Activated CD4-positive, alpha-beta memory T cell treated with anti-CD3 and anti-CD28 coated beads for 36 hours (primary cell): ENCODE data around the gene C1QTNF5. TPM values are rescaled to one million over a fixed set of nuclear protein-coding genes. Genes with fewer than 3 reads are reported as not detected.
"Not testable (repeated sequence)": the region's sequence is repeated elsewhere in the genome, so short reads cannot be mapped to it uniquely, and the experiment has no call there.

Experiments
- CTCF ChIA-PET: fragments of 350-600 bp; sonication (Branson Sonifier 250); formaldehyde crosslinking; loops from one replicate; lab custom pipeline; 2021; ENCODE audit warnings: antibody characterized with exemption, inconsistent platforms; lab: Charles Lee
- POLR2A ChIA-PET: fragments of 350-600 bp; sonication (Branson Sonifier 250); formaldehyde crosslinking; loops from one replicate; lab custom pipeline; 2021; ENCODE audit warnings: antibody characterized with exemption; lab: Charles Lee
- DNase-seq: peaks from one replicate; pipeline ENCODE4 v3.0.0-alpha.2; 2020
- H3K27ac Mint-ChIP-seq: one replicate; pipeline ENCODE4 v1.8.0; 2021; ENCODE audit warnings: mixed read lengths
- H3K27me3 Mint-ChIP-seq: one replicate; pipeline ENCODE4 v1.8.0; 2021; ENCODE audit warnings: mixed read lengths
- H3K36me3 Mint-ChIP-seq: one replicate; pipeline ENCODE4 v1.8.0; 2021; ENCODE audit warnings: mixed read lengths
- H3K4me1 Mint-ChIP-seq: one replicate; pipeline ENCODE4 v1.8.0; 2021; ENCODE audit warnings: low read depth, mixed read lengths
- H3K4me3 Mint-ChIP-seq: one replicate; pipeline ENCODE4 v1.8.0; 2021; ENCODE audit warnings: mild to moderate bottlenecking, mixed read lengths
- H3K9me3 Mint-ChIP-seq: one replicate; pipeline ENCODE4 v1.8.0; 2021; ENCODE audit warnings: mixed read lengths
- intact Hi-C: fragments of 100-400 bp; cut with micrococcal nuclease; formaldehyde crosslinking; loops from one replicate; pipeline ENCODE4 v1.15.1; 2023
- total RNA-seq, 2 experiments: library from RNA; stranded (reverse); gene quantifications; one replicate each; pipeline ENCODE4 v1.2.3, GENCODE V29; 2021

The C1QTNF5 gene
- total RNA-seq: not detected

GRCh38 chr11:119340335-119341221 is at the start of gene C1QTNF5:
Gene C1QTNF5, minus strand, starts transcription at chr11:119340883. Its CDS starts 486 bp downstream, at chr11:119340397.
- Mint-ChIP-seq H3K4me3 (no peak within 1 kb of the TSS), H3K36me3 (peaks cover 8% of the 10 kb centered on the region), H3K4me1 (peaks cover 17% of the 10 kb centered on the region), H3K27ac (no peak within 1 kb of the TSS), H3K9me3 (no peaks in the 10 kb centered on the region), H3K27me3 (peaks cover 31% of the 10 kb centered on the region)
- CTCF ChIA-PET: interaction anchor here (0.6 to 6.5 kb wide), 25 partner anchors 8 to 302 kb away, joined by 3 to 139 read pairs (median 4); partner anchors contain the start of gene USP2
- intact Hi-C loops: no loop called here
- POLR2A ChIA-PET: no interaction called here
- DNase-seq: no peak

GRCh38 chr11:119389611-119390254 is 49.0 kb upstream of the C1QTNF5 start:
- ChIA-PET CTCF (interaction anchor here (1.0 kb wide), 2 partner anchors 15 to 85 kb away, joined by 4 to 6 read pairs; no protein-coding TSS in a partner anchor), POLR2A (no interaction called here)
- Mint-ChIP-seq H3K4me3 (no peak overlapping the region), H3K27ac (no peak overlapping the region), H3K27me3 (peaks cover 12% of the 10 kb centered on the region), H3K36me3 (no peaks in the 10 kb centered on the region), H3K4me1 (no peaks in the 10 kb centered on the region), H3K9me3 (no peaks in the 10 kb centered on the region)
- intact Hi-C loops: loop anchor here (10.0 kb wide), 1 partner anchor 85 kb away; no protein-coding TSS in a partner anchor
- DNase-seq: no peak

DNA sequence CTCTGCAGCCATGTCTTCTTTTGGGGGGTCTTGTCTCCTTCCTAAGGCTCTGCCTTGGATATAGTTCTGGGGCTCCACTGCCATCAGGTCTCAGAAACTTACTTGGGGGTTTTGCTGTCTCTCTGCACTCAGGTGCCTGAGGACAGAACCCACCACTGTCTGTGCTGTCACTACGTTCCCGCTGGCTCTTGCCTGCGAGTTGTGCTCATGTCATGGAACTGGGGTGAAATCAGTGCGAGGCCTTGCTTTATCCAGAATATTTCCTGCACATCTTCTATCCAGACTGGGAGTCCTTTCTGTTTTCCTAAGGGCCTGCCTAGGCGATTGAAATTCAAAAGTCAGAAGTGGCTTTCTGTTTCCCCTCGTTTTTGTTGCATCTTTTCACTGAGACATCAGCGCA is 47.4 kb upstream of the C1QTNF5 start:
- ChIA-PET CTCF (no interaction called here), POLR2A (no interaction called here)
- peaks cover 5% of the 10 kb centered on the region for H3K27me3 Mint-ChIP-seq
- H3K4me1 Mint-ChIP-seq: no peaks in the 10 kb centered on the region
- no peak overlapping the region for H3K27ac Mint-ChIP-seq
- no peaks in the 10 kb centered on the region for H3K36me3 Mint-ChIP-seq
- no peak overlapping the region for H3K4me3 Mint-ChIP-seq
- no peak for DNase-seq
- no peaks in the 10 kb centered on the region for H3K9me3 Mint-ChIP-seq
- intact Hi-C loops: loop anchor here (10.0 kb wide), 1 partner anchor 87 kb away; no protein-coding TSS in a partner anchor

DNA sequence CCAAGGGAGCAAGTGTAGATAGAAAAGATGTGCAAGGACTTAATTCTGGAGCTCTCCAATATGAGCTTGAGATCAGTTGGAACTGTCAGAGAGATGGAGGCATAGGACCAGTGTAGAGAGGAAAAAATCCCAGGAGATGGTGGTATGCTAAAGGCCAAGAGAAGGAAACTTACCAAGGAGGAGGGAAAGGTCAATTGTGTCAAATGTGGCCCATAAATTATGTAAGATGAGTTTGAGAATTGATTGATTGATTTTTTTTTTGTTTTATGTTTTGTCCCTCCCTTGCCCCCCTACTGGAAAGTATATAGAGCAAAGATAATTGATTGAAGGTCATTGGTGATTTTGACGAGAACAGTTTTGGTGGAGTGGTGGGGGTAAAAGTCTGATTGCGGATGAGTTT is 43.6 kb upstream of the C1QTNF5 start:
- ChIA-PET CTCF (interaction anchor here (0.7 to 12.5 kb wide), 4 partner anchors 13 to 91 kb away, joined by 3 to 237 read pairs (median 28); no protein-coding TSS in a partner anchor), POLR2A (no interaction called here)
- H3K4me1 Mint-ChIP-seq: peaks cover 10% of the 10 kb centered on the region
- no peak overlapping the region for H3K27ac Mint-ChIP-seq
- no peaks in the 10 kb centered on the region for H3K27me3 Mint-ChIP-seq
- H3K9me3 Mint-ChIP-seq: no peaks in the 10 kb centered on the region
- no peak overlapping the region for H3K4me3 Mint-ChIP-seq
- no peak for DNase-seq
- intact Hi-C loops: loop anchor here (10.0 kb wide), 1 partner anchor 90 kb away; no protein-coding TSS in a partner anchor
- no peaks in the 10 kb centered on the region for H3K36me3 Mint-ChIP-seq

- H3K4me3 Mint-ChIP-seq, H3K36me3 Mint-ChIP-seq, H3K27me3 Mint-ChIP-seq, H3K9me3 Mint-ChIP-seq, H3K27ac Mint-ChIP-seq, DNase-seq, H3K4me1 Mint-ChIP-seq, POLR2A ChIA-PET: not testable (repeated sequence)
- CTCF ChIA-PET: interaction anchor here (1.2 to 12.5 kb wide), 6 partner anchors 12 to 347 kb away, joined by 3 to 237 read pairs (median 40); partner anchors contain the start of gene NECTIN1
- intact Hi-C loops: loop anchor here (10.0 kb wide), 1 partner anchor 92 kb away; no protein-coding TSS in a partner anchor
Observed at GRCh38 chr11:119382513-119382912, 41.8 kb upstream of the C1QTNF5 start.

DNA sequence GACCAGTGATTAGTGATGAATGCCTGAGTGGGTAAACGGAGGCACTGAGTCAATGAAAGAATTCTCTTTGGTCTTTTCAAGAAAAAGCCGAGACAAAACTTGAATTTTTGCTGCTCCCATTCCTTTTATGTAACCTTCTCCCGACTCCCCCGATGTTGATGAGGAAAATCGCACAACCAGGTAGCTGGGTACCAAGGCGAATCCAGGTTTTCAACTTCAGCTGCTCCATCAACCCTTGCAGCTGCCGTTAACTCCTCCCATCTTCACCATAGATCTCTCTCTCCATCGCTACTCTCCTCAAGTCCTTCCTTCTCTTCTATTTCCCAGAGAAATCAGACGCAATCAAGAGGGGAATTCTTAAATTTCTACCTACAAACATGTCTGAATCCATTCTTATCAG is 41.4 kb upstream of the C1QTNF5 start:
- Mint-ChIP-seq H3K4me3 (no peak overlapping the region), H3K27me3 (no peaks in the 10 kb centered on the region), H3K27ac (no peak overlapping the region), H3K9me3 (no peaks in the 10 kb centered on the region), H3K4me1 (peaks cover 10% of the 10 kb centered on the region), H3K36me3 (no peaks in the 10 kb centered on the region)
- ChIA-PET POLR2A (no interaction called here), CTCF (interaction anchor here (1.2 to 12.5 kb wide), 9 partner anchors 11 to 347 kb away, joined by 3 to 237 read pairs (median 8); partner anchors contain the start of gene NECTIN1)
- intact Hi-C loops: loop anchor here (10.0 kb wide), 1 partner anchor 93 kb away; no protein-coding TSS in a partner anchor
- DNase-seq: no peak

GRCh38 chr11:119381181-119381988 is 40.7 kb upstream of the C1QTNF5 start, which contains the start of gene USP2:
Gene USP2, minus strand, starts transcription at chr11:119381690. Its CDS starts 8,210 bp downstream, at chr11:119373480.
- Mint-ChIP-seq H3K36me3 (no peaks in the 10 kb centered on the region), H3K4me3 (no peak within 1 kb of the TSS), H3K9me3 (no peaks in the 10 kb centered on the region), H3K27ac (peak within 1 kb of the TSS; percentile 2), H3K4me1 (peaks cover 10% of the 10 kb centered on the region), H3K27me3 (no peaks in the 10 kb centered on the region)
- POLR2A ChIA-PET: interaction anchor here (0.8 to 1.5 kb wide), 2 partner anchors 20 to 24 kb away, joined by 3 read pairs; no protein-coding TSS in a partner anchor
- CTCF ChIA-PET: interaction anchor here (0.7 to 12.5 kb wide), 18 partner anchors 11 to 348 kb away, joined by 3 to 237 read pairs (median 5); partner anchors contain the start of gene NECTIN1
- intact Hi-C loops: loop anchor here (1.0 to 10.0 kb wide), 2 partner anchors 25 to 93 kb away; no protein-coding TSS in a partner anchor
- peak; percentile 98 for DNase-seq

DNA sequence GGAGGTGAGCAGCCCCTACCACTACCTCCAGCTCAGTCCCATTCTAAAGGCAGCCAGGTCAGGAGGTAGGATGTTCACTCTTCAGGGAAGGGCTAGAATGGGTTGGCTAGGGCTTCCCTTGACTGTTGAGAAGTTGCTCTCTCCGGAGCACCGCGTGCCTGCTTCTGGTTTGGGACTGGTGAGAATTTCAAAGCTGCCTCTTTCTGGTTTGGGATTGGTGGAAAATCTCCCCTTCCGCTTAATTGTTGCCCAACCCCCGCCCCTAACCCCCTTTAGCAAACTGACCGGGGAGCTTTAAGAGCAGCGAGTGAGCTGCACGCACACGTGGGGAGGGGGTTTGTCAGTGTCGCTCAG is 40.1 kb upstream of the C1QTNF5 start:
- ChIA-PET POLR2A (interaction anchor here (0.8 to 1.5 kb wide), 2 partner anchors 19 to 23 kb away, joined by 3 read pairs; no protein-coding TSS in a partner anchor), CTCF (interaction anchor here (0.7 to 12.5 kb wide), 19 partner anchors 10 to 348 kb away, joined by 3 to 237 read pairs (median 5); partner anchors contain the start of gene NECTIN1)
- Mint-ChIP-seq H3K27ac (no peak overlapping the region), H3K4me1 (peaks cover 10% of the 10 kb centered on the region), H3K4me3 (no peak overlapping the region), H3K36me3 (no peaks in the 10 kb centered on the region), H3K27me3 (no peaks in the 10 kb centered on the region), H3K9me3 (no peaks in the 10 kb centered on the region)
- DNase-seq: no peak
- intact Hi-C loops: loop anchor here (1.0 to 10.0 kb wide), 2 partner anchors 25 to 94 kb away; no protein-coding TSS in a partner anchor

- intact Hi-C loops: loop anchor here (10.0 kb wide), 1 partner anchor 95 kb away; no protein-coding TSS in a partner anchor
- POLR2A ChIA-PET: interaction anchor here (1.5 kb wide), 1 partner anchor 23 kb away, joined by 3 read pairs; no protein-coding TSS in a partner anchor
- CTCF ChIA-PET: interaction anchor here (0.8 to 12.5 kb wide), 11 partner anchors 9 to 349 kb away, joined by 3 to 237 read pairs (median 9); partner anchors contain the start of gene NECTIN1
- no peaks in the 10 kb centered on the region for H3K9me3 Mint-ChIP-seq
- H3K4me3 Mint-ChIP-seq: no peak overlapping the region
- no peaks in the 10 kb centered on the region for H3K36me3 Mint-ChIP-seq
- H3K4me1 Mint-ChIP-seq: peaks cover 10% of the 10 kb centered on the region
- no peak for DNase-seq
- no peak overlapping the region for H3K27ac Mint-ChIP-seq
- H3K27me3 Mint-ChIP-seq: no peaks in the 10 kb centered on the region
Observed at GRCh38 chr11:119380160-119380826, 39.6 kb upstream of the C1QTNF5 start.

DNA sequence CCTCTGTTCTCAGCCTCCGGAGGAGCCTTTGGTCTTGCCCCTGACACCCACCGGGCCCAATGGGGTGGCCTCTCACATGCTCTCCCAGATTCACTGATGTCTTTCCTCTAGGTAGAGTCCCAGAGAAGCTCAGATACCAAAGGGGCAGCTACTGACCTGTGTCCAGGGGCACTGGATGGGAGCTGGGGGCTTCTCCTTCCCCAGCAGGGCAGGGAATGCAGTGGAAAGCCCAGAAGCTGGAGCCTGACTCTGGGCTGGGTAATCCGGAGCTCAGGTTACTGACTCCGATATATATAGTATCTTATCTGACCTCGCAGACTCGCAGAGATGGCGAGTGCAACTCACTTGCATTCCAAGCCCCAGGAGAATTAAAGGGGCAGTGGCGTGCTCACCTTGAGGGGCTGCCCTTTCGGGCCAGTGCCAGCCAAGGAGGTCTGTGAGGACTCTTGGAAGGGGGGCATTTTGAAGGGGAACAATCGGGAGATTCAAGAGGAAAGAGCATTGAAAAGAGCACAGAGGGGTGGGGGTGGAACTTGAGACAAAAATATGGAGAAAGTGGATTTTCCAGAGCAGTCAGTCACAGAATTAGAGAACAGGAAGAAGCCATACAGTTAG is 38.3 kb upstream of the C1QTNF5 start:
- H3K9me3 Mint-ChIP-seq: no peaks in the 10 kb centered on the region
- no peak overlapping the region for H3K27ac Mint-ChIP-seq
- no peaks in the 10 kb centered on the region for H3K36me3 Mint-ChIP-seq
- H3K4me1 Mint-ChIP-seq: peaks cover 11% of the 10 kb centered on the region
- intact Hi-C loops: no loop called here
- H3K4me3 Mint-ChIP-seq: no peak overlapping the region
- no peak for DNase-seq
- no peaks in the 10 kb centered on the region for H3K27me3 Mint-ChIP-seq
- POLR2A ChIA-PET: no interaction called here
- CTCF ChIA-PET: interaction anchor here (1.0 to 12.5 kb wide), 5 partner anchors 17 to 96 kb away, joined by 3 to 237 read pairs (median 4); no protein-coding TSS in a partner anchor
